Measurements from ENCODE around the gene CLDN10. TPM values are rescaled to one million over a fixed set of nuclear protein-coding genes. Genes with fewer than 3 reads are reported as not detected.

Gene CLDN10
- total RNA-seq, 1 experiment from 2014 or later, result not detected

DNA sequence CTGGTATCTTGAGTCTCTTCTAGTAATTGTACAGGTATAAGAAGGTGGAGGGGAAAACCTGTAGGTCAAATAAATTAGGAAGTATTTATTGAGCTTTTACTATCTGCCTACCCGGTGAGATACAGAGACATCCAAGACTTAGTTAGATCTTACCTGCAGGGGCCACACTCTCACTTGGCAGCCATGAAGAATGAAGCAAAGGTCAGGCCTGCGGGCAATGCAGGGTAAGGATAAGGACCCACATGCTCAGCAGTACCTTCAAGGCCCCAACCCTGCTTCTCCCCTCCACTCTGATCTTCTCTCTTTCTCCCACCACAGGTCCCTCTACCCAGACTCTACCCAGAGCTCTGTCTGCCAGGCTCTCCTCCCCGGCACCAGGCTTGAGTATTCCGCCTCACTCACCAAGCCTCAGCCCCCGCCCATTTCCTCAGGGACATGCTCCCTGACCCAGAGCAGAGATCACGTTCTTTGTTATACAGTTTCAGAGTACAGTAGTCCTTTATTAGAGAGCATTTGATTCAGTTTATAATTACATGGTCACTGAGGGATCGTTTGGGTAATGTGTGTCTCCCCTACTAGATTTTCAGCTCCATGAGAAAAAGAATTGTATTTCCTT, 18.9 kb upstream of the CLDN10 start:
- no peak for DNase-seq (ENCODE audit: low spot score)
- peaks cover 7% of the 10 kb centered on the region for H3K4me1 ChIP-seq (ENCODE audit: insufficient read depth, low read length, poor library complexity, severe bottlenecking)
- H3K4me3 ChIP-seq (ENCODE audit: low read depth, low read length, poor library complexity, severe bottlenecking), result no peak overlapping the region
- TF ChIP-seq CTCF (conservative IDR thresholded peaks at IDR 0.05; ENCODE audit: low read depth, low read length) (no peak), EZH2 (IDR thresholded peaks at IDR 0.05; ENCODE audit: borderline replicate concordance, low read depth, low read length, poor library complexity, severe bottlenecking) (no peak)
- intact Hi-C loops (cut with micrococcal nuclease; ENCODE audit: unreplicated experiment), result no loop called here
- no peak overlapping the region for H3K27ac ChIP-seq (ENCODE audit: low read depth, low read length, poor library complexity, severe bottlenecking)
- no peaks in the 10 kb centered on the region for H3K27me3 ChIP-seq (replicated peaks; ENCODE audit: insufficient read depth, low read depth, low read length, poor library complexity)
- H3K9me3 ChIP-seq (ENCODE audit: low read depth, low read length, poor library complexity, severe bottlenecking), result no peaks in the 10 kb centered on the region
- ChIA-PET POLR2A (ENCODE audit: low non-redundant PET) (no interaction called here), CTCF (no interaction called here)
- no peaks in the 10 kb centered on the region for H3K36me3 ChIP-seq (ENCODE audit: insufficient read depth, low read length, poor library complexity, severe bottlenecking)
- BruUV-seq (replicated peaks), result no TSS peak

DNA sequence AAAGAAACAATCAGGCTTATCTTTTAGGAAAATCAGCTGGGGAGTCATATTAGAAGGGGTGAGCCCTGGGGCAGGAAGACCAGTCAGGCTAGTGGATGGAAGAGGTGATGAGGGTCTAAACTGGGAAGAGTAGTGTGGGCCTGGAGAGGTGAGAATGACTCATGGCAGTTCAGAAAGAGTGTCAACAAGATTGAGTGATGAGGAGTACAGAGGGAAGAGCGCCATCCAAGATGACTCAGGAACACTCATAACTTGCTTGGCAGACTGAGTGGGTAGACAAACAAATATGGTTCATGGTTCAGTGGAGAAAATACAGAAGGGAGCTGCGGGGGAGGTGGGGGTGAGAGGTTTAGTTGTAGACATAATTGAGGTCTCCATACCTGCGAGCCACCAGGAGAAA, 17.3 kb upstream of the CLDN10 start:
- TF ChIP-seq CTCF (conservative IDR thresholded peaks at IDR 0.05; ENCODE audit: low read depth, low read length) (no peak), EZH2 (IDR thresholded peaks at IDR 0.05; ENCODE audit: borderline replicate concordance, low read depth, low read length, poor library complexity, severe bottlenecking) (no peak)
- intact Hi-C loops (cut with micrococcal nuclease; ENCODE audit: unreplicated experiment), result loop anchor here (5.0 kb wide), 1 partner anchor 127 kb away; no protein-coding TSS in a partner anchor
- Histone ChIP-seq H3K4me1 (ENCODE audit: insufficient read depth, low read length, poor library complexity, severe bottlenecking) (peaks cover 3% of the 10 kb centered on the region), H3K36me3 (ENCODE audit: insufficient read depth, low read length, poor library complexity, severe bottlenecking) (no peaks in the 10 kb centered on the region), H3K27me3 (replicated peaks; ENCODE audit: insufficient read depth, low read depth, low read length, poor library complexity) (no peaks in the 10 kb centered on the region), H3K9me3 (ENCODE audit: low read depth, low read length, poor library complexity, severe bottlenecking) (no peaks in the 10 kb centered on the region), H3K27ac (ENCODE audit: low read depth, low read length, poor library complexity, severe bottlenecking) (no peak overlapping the region), H3K4me3 (ENCODE audit: low read depth, low read length, poor library complexity, severe bottlenecking) (no peak overlapping the region)
- no peak for DNase-seq (ENCODE audit: low spot score)
- ChIA-PET POLR2A (ENCODE audit: low non-redundant PET) (no interaction called here), CTCF (no interaction called here)
- no TSS peak for BruUV-seq (replicated peaks)

GRCh38 chr13:95536632-95537241, 15.8 kb upstream of the CLDN10 start:
- H3K9me3 ChIP-seq (ENCODE audit: low read depth, low read length, poor library complexity, severe bottlenecking), result no peaks in the 10 kb centered on the region
- no peak overlapping the region for H3K27ac ChIP-seq (ENCODE audit: low read depth, low read length, poor library complexity, severe bottlenecking)
- DNase-seq (ENCODE audit: low spot score), result peak; percentile 59
- intact Hi-C loops (cut with micrococcal nuclease; ENCODE audit: unreplicated experiment), result loop anchor here (2.0 to 5.0 kb wide), 2 partner anchors 126 to 298 kb away; no protein-coding TSS in a partner anchor
- POLR2A ChIA-PET (ENCODE audit: low non-redundant PET), result no interaction called here
- H3K36me3 ChIP-seq (ENCODE audit: insufficient read depth, low read length, poor library complexity, severe bottlenecking), result no peaks in the 10 kb centered on the region
- no peaks in the 10 kb centered on the region for H3K4me1 ChIP-seq (ENCODE audit: insufficient read depth, low read length, poor library complexity, severe bottlenecking)
- CTCF ChIA-PET, result interaction anchor here (0.6 to 2.1 kb wide), 2 partner anchors 121 to 297 kb away, joined by 3 to 19 read pairs; no protein-coding TSS in a partner anchor
- BruUV-seq (replicated peaks), result no TSS peak
- no peak for TF ChIP-seq EZH2 (IDR thresholded peaks at IDR 0.05; ENCODE audit: borderline replicate concordance, low read depth, low read length, poor library complexity, severe bottlenecking)
- peak; percentile 64 for TF ChIP-seq CTCF (conservative IDR thresholded peaks at IDR 0.05; ENCODE audit: low read depth, low read length)
- H3K4me3 ChIP-seq (ENCODE audit: low read depth, low read length, poor library complexity, severe bottlenecking), result no peak overlapping the region
- H3K27me3 ChIP-seq (replicated peaks; ENCODE audit: insufficient read depth, low read depth, low read length, poor library complexity), result no peaks in the 10 kb centered on the region
